Tibial artery (tissue), 4 donors: Measurements from ENCODE around the gene CCNH.
A peak's percentile ranks its signal among the peaks of the same experiment; 100 is the strongest.

Source experiments
- DNase-seq, 2 donors: peaks; one replicate each; pipeline ENCODE4 v3.0.0-alpha.2; 2019
- H3K27ac ChIP-seq, 2 donors: fragments of 200-600 bp; sonication (generic) in 1 of 2; 1 replicate in 1 of 2; 2 replicates in 1 of 2; pipeline ENCODE4 v1.5.1; 2018 to 2019; ENCODE audit warnings: mild to moderate bottlenecking in 1 of 2
- H3K27me3 ChIP-seq, 2 donors: fragments of 200-600 bp; sonication (generic) in 1 of 2; one replicate each; pipeline versions ENCODE4 v1.5.1 to v1.6.0; 2016 to 2019
- H3K36me3 ChIP-seq, 3 donors: fragments of 200-600 bp; sonication (generic) in 2 of 3; one replicate each; pipeline ENCODE4 v1.5.1; 2016 to 2019; ENCODE audit warnings: mild to moderate bottlenecking in 2 of 3
- H3K4me1 ChIP-seq, 4 donors: fragments of 200-600 bp; sonication (generic) in 2 of 4; 1 replicate in 3 of 4; 2 replicates in 1 of 4; pipeline ENCODE4 v1.5.1; 2016 to 2019
- H3K4me3 ChIP-seq, 2 donors: fragments of 200-600 bp; sonication (generic) in 1 of 2; 1 replicate in 1 of 2; 2 replicates in 1 of 2; pipeline ENCODE4 v1.5.1; 2018 to 2019; ENCODE audit warnings: mild to moderate bottlenecking in 2 of 2
- H3K9me3 ChIP-seq, 3 donors: fragments of 200-600 bp; sonication (generic) in 1 of 3; one replicate each; pipeline ENCODE4 v1.5.1; 2016 to 2019
- intact Hi-C: fragments of 100-400 bp; cut with DNase I; formaldehyde crosslinking; loops from one replicate; pipeline ENCODE4 v1.15.0; 2023; ENCODE audit warnings: low total_unique reads
- TF ChIP-seq, protein P1 (sequence below), 2 experiments: fragments of 200-600 bp in 1 of 2; fragments of 450-650 bp in 1 of 2; IDR thresholded peaks; one replicate each; pipeline ENCODE4 v1.5.1; 2017 to 2019; ENCODE audit warnings: antibody characterized with exemption in 2 of 2, mild to moderate bottlenecking in 1 of 2, moderate library complexity in 1 of 2

Gene CCNH

DNA sequence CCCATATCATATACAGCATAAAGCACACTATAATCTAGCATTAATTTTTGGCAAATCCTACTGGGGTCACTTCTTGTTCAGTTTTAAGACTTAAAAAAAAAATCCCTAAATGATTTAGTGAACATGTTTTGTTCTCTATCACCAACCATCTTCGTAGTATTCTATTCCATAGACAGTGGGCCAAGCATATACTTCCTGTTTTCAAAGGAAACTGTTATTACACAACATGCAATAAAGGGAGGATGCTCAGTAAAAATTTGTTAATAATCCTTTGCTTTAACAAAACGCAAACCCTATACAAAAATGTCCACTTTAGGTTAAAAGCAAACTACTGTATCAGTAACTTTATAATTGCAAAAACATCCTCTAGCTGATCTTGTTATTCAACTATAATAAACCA lies 13.0 kb downstream of the CCNH start:
- peaks cover 55 to 83% (median 76%) of the 10 kb centered on the region in 3 donors for H3K36me3 ChIP-seq
- H3K27ac ChIP-seq, result no peak overlapping the region
- H3K4me1 ChIP-seq, result peaks cover 0 to 18% (median 0%) of the 10 kb centered on the region in 4 donors
- no peak for DNase-seq
- no peaks in the 10 kb centered on the region for H3K27me3 ChIP-seq
- intact Hi-C loops, result no loop called here
- no peak overlapping the region for H3K4me3 ChIP-seq
- TF ChIP-seq, protein P1, sequence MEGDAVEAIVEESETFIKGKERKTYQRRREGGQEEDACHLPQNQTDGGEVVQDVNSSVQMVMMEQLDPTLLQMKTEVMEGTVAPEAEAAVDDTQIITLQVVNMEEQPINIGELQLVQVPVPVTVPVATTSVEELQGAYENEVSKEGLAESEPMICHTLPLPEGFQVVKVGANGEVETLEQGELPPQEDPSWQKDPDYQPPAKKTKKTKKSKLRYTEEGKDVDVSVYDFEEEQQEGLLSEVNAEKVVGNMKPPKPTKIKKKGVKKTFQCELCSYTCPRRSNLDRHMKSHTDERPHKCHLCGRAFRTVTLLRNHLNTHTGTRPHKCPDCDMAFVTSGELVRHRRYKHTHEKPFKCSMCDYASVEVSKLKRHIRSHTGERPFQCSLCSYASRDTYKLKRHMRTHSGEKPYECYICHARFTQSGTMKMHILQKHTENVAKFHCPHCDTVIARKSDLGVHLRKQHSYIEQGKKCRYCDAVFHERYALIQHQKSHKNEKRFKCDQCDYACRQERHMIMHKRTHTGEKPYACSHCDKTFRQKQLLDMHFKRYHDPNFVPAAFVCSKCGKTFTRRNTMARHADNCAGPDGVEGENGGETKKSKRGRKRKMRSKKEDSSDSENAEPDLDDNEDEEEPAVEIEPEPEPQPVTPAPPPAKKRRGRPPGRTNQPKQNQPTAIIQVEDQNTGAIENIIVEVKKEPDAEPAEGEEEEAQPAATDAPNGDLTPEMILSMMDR (IDR thresholded peaks at IDR 0.05), result no peak
- H3K9me3 ChIP-seq, result no peaks in the 10 kb centered on the region

DNA sequence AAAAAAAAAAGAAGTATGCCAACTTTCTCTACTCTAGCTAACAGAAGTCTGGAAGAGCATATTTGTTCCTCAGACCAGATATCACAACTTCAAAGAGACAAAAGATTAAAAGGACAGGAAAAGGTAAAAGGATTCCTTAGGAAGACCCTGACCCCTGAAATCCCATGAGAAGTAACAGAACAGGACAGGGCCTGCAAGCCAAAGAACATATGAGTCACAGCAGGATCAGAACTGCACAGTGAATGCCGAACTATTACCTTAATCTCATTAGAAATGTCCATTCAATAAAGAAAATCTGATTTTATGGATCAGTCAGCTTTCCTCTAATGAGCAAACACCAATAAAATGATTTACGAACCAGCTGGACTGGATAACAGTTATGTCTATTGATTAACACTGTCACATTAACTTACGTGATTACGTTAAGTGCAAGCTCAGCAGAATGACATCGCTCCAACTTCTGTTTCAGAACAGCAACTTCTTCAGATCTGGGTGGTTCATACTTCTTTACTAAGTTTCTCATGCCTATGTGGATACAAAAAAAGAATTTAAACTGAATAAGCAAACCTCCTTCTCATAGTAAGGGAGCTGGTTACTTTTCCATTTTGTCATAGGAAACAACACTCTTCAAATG lies 13.6 kb downstream of the CCNH start:
- H3K4me3 ChIP-seq, result no peak overlapping the region
- peaks cover 0 to 25% (median 3%) of the 10 kb centered on the region in 4 donors for H3K4me1 ChIP-seq
- H3K36me3 ChIP-seq, result peaks cover 49 to 80% (median 73%) of the 10 kb centered on the region in 3 donors
- H3K9me3 ChIP-seq, result no peaks in the 10 kb centered on the region
- intact Hi-C loops, result no loop called here
- TF ChIP-seq, protein P1 (IDR thresholded peaks at IDR 0.05), result no peak
- no peak for DNase-seq
- no peak overlapping the region for H3K27ac ChIP-seq
- no peaks in the 10 kb centered on the region for H3K27me3 ChIP-seq

DNA sequence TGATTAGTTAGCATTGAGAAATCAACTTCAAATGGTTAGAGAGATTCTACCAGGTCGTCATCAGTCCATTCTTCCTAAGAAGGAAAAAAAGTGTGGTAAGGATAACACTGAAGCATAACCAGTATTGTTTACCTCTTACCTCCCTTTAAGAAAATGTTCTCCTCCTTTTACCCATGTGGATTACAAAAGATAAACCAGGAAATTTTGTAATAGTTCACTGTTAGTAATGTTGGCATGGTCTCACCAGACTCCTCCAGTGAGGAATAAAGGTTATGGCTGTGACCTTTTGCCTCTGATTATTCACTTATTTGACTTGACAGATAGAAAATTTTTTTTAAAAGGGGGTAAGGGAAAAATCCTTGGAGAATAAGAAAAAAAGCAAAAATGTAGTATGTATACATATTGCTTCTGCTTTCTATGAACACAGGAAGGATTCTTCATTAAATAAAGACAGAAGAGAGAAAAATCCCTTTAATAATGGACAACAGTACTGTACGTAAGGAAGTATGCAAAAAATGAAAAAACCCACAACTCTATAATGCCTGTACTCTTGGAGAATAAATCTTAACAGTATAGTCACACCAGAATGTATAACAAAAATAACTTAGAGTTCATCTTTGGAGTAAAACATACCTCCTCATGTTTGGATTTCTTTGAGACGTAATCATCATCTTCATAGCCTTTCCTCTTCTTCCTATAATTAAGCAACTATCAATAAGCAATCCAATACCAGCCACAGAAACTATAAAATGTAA lies 18.1 kb downstream of the CCNH start:
- Histone ChIP-seq H3K27me3 (no peaks in the 10 kb centered on the region), H3K9me3 (no peaks in the 10 kb centered on the region), H3K4me1 (peaks cover 0 to 58% (median 19%) of the 10 kb centered on the region in 4 donors), H3K36me3 (peaks cover 32 to 93% (median 83%) of the 10 kb centered on the region in 3 donors), H3K4me3 (no peak overlapping the region), H3K27ac (peak overlapping the region; percentile 7 to 20)
- intact Hi-C loops, result no loop called here
- TF ChIP-seq, protein P1 (IDR thresholded peaks at IDR 0.05), result no peak
- DNase-seq, result no peak

DNA sequence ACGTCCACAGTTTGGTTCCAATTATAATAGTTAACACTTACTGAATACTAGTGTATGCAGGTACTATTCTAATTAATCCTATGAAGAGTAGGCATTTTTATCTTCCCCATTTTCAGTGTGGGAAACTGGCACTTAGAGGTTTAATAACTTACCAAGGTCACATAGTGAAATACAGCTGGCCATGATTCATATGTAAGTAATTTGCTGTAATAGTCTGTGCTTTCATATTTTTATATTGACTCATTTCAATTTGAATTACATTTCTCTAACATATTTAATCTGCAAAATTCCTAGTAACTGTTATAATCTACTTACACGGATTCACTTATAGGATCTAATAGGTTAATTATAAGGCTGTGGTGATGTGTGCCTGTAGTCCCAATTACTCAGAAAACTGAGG lies 19.4 kb downstream of the CCNH start:
- Histone ChIP-seq H3K9me3 (no peaks in the 10 kb centered on the region), H3K36me3 (peaks cover 35 to 92% (median 82%) of the 10 kb centered on the region in 3 donors), H3K27me3 (no peaks in the 10 kb centered on the region), H3K27ac (peak overlapping the region; percentile 3 to 58), H3K4me3 (no peak overlapping the region), H3K4me1 (peaks cover 0 to 55% (median 19%) of the 10 kb centered on the region in 4 donors)
- TF ChIP-seq, protein P1 (IDR thresholded peaks at IDR 0.05), result no peak
- intact Hi-C loops, result no loop called here
- no peak for DNase-seq

DNA sequence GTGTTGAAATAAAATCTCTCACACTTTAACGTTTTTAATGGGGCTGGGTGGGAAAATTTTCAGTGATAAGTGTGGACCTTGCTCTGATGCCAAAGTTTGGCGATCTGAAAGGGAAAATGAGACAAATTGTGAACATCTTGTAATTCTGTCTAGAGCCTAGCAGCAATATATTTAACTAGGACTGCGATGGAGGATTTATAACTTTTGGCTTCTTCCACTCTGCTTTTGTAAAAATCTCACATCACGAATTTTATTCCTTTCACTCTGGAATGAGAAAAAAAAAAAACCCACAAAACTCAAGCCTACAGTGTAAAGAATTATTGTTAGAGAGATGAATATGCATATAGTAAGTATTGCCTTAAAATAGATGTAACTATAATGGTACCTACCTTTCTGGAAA lies 19.9 kb downstream of the CCNH start:
- Histone ChIP-seq H3K27ac (peak overlapping the region; percentile 3 to 58), H3K4me1 (peaks cover 0 to 60% (median 19%) of the 10 kb centered on the region in 4 donors), H3K27me3 (no peaks in the 10 kb centered on the region), H3K36me3 (peaks cover 35 to 89% (median 77%) of the 10 kb centered on the region in 3 donors), H3K4me3 (no peak overlapping the region), H3K9me3 (no peaks in the 10 kb centered on the region)
- intact Hi-C loops, result no loop called here
- no peak for DNase-seq
- TF ChIP-seq, protein P1 (IDR thresholded peaks at IDR 0.05), result no peak
